Measurements from ENCODE around the gene CPNE7. TPM values are rescaled to one million over a fixed set of nuclear protein-coding genes. Genes with fewer than 3 reads are reported as not detected.

CPNE7 gene
- total and polyA plus RNA-seq, 2 experiments from 2014 or later: 8.7 to 24.8 TPM

DNA sequence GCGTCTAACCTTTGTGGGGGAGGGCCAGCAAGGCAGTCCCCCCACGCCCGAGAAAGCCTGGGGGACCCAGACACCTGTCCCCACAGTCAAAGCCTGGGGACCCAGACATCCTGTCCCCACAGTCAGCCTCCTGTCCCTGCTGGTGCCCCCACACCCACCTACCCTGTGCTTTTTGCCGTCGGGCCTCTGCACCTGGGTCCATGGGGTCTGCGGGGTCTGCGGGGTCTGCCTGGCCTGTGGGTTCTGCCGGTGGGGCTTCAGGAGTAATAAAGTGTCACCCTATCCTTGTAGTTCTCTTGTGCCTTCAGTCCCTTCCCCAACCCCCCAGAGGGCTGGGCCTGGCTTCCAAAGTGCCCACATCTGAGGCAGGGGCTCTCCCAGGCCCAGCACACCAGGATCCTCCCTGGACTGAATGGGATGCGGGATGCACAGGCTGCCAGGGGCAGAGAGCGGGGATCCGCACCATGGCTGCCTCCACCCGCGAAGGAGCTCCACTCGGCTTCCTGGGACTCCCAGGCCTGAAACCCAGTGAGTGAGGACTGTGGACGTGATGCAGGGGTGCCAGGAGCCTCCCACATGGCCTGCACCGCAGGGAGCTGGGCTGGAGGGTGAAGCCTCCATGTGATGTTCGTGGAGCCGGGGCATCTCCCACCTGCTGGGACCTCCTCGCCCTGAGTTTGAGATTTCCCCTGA lies 21.5 kb downstream of the CPNE7 start:
- 94% methylated on average over 19 of the region's 19 CpGs for WGBS (ENCODE audit: low lambda C conversion rate, missing lambda C conversion rate)
- peaks cover 2% of the 10 kb centered on the region for H3K4me1 ChIP-seq (ENCODE audit: insufficient read depth)
- H3K27ac ChIP-seq: no peak overlapping the region
- no peaks in the 10 kb centered on the region for H3K36me3 ChIP-seq (replicated peaks; ENCODE audit: insufficient read depth, low read depth)
- no peaks in the 10 kb centered on the region for H3K79me2 ChIP-seq
- no peak overlapping the region for H3K4me2 ChIP-seq
- H3K27me3 ChIP-seq: no peaks in the 10 kb centered on the region
- TF ChIP-seq EZH2phosphoT487 (IDR thresholded peaks at IDR 0.05; ENCODE audit: low read depth, severe bottlenecking, unreplicated experiment) (no peak), EZH2 (IDR thresholded peaks at IDR 0.05; ENCODE audit: borderline replicate concordance) (no peak)
- TF ChIP-seq, protein P1, sequence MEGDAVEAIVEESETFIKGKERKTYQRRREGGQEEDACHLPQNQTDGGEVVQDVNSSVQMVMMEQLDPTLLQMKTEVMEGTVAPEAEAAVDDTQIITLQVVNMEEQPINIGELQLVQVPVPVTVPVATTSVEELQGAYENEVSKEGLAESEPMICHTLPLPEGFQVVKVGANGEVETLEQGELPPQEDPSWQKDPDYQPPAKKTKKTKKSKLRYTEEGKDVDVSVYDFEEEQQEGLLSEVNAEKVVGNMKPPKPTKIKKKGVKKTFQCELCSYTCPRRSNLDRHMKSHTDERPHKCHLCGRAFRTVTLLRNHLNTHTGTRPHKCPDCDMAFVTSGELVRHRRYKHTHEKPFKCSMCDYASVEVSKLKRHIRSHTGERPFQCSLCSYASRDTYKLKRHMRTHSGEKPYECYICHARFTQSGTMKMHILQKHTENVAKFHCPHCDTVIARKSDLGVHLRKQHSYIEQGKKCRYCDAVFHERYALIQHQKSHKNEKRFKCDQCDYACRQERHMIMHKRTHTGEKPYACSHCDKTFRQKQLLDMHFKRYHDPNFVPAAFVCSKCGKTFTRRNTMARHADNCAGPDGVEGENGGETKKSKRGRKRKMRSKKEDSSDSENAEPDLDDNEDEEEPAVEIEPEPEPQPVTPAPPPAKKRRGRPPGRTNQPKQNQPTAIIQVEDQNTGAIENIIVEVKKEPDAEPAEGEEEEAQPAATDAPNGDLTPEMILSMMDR (IDR thresholded peaks at IDR 0.05; ENCODE audit: poor library complexity): no peak
- H4K20me1 ChIP-seq (ENCODE audit: insufficient read depth, poor library complexity, severe bottlenecking): no peaks in the 10 kb centered on the region
- H2AFZ ChIP-seq: no peak overlapping the region
- H3K9me3 ChIP-seq (ENCODE audit: low read depth): no peaks in the 10 kb centered on the region
- H3K9me2 ChIP-seq (replicated peaks; ENCODE audit: insufficient read depth): no peaks in the 10 kb centered on the region
- DNase-seq (ENCODE audit: low spot score): no peak
- H3K4me3 ChIP-seq: no peak overlapping the region

DNA sequence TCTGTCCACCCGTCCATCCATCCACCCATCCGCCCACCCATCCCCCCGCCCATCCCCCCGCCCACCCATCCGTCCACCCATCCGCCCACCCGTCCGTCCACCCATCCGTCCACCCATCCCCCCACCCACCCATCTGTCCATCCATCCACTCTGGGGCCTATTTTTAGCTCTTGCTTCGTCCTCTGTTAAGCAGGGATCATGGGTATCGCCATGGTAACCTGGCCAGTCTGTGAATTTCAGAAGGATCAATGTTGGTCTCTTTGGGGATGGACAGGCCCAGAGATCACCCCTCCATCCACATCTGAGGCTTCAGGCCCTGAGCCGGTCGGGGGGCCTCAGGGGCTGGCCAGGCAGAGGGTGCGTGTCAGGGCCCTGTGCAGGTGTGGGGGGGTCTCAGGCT lies 22.6 kb downstream of the CPNE7 start:
- H3K9me3 ChIP-seq (ENCODE audit: low read depth): no peaks in the 10 kb centered on the region
- peaks cover 11% of the 10 kb centered on the region for H3K4me1 ChIP-seq (ENCODE audit: insufficient read depth)
- H3K27me3 ChIP-seq: no peaks in the 10 kb centered on the region
- no peaks in the 10 kb centered on the region for H4K20me1 ChIP-seq (ENCODE audit: insufficient read depth, poor library complexity, severe bottlenecking)
- H3K36me3 ChIP-seq (replicated peaks; ENCODE audit: insufficient read depth, low read depth): no peaks in the 10 kb centered on the region
- DNase-seq (ENCODE audit: low spot score): no peak
- TF ChIP-seq EZH2 (IDR thresholded peaks at IDR 0.05; ENCODE audit: borderline replicate concordance) (no peak), EZH2phosphoT487 (IDR thresholded peaks at IDR 0.05; ENCODE audit: low read depth, severe bottlenecking, unreplicated experiment) (no peak)
- no peaks in the 10 kb centered on the region for H3K9me2 ChIP-seq (replicated peaks; ENCODE audit: insufficient read depth)
- H3K4me2 ChIP-seq: no peak overlapping the region
- no peak overlapping the region for H2AFZ ChIP-seq
- 90% methylated on average over 5 of the region's 14 CpGs for WGBS (ENCODE audit: low lambda C conversion rate, missing lambda C conversion rate)
- H3K4me3 ChIP-seq: no peak overlapping the region
- H3K79me2 ChIP-seq: no peaks in the 10 kb centered on the region
- no peak overlapping the region for H3K27ac ChIP-seq

DNA sequence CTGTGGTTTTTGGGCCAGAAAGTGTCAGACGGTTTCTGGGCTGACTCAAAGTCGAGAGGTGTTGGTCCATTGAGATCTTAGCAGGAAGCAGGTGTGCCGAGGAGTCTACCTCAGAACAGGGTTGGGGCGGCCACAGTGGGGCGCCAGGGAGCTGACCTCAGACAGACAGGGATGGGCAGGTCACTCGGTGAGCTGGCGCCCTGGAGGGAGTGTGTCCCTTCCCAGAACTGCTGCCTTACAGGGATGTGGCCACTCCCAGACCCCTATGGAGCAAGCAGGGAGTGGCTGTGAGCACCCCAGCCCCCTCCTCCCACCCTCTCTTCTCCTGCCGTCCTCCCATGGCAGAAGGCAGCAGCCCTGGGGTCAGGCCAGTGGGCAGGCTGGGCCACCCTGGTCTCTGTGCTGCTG lies 23.9 kb downstream of the CPNE7 start:
- Histone ChIP-seq H3K9me3 (ENCODE audit: low read depth) (no peaks in the 10 kb centered on the region), H3K27ac (no peak overlapping the region), H3K4me1 (ENCODE audit: insufficient read depth) (peaks cover 11% of the 10 kb centered on the region), H3K79me2 (no peaks in the 10 kb centered on the region), H3K9me2 (replicated peaks; ENCODE audit: insufficient read depth) (no peaks in the 10 kb centered on the region), H3K4me3 (no peak overlapping the region), H2AFZ (no peak overlapping the region), H4K20me1 (ENCODE audit: insufficient read depth, poor library complexity, severe bottlenecking) (no peaks in the 10 kb centered on the region), H3K36me3 (replicated peaks; ENCODE audit: insufficient read depth, low read depth) (no peaks in the 10 kb centered on the region), H3K27me3 (no peaks in the 10 kb centered on the region), H3K4me2 (no peak overlapping the region)
- peak; percentile 64 for DNase-seq (ENCODE audit: low spot score)
- 42% methylated on average over 8 of the region's 8 CpGs for WGBS (ENCODE audit: low lambda C conversion rate, missing lambda C conversion rate)
- TF ChIP-seq EZH2 (IDR thresholded peaks at IDR 0.05; ENCODE audit: borderline replicate concordance): no peak
- TF ChIP-seq, protein P1 (IDR thresholded peaks at IDR 0.05; ENCODE audit: poor library complexity): peak; percentile 37
- TF ChIP-seq EZH2phosphoT487 (IDR thresholded peaks at IDR 0.05; ENCODE audit: low read depth, severe bottlenecking, unreplicated experiment): no peak

DNA sequence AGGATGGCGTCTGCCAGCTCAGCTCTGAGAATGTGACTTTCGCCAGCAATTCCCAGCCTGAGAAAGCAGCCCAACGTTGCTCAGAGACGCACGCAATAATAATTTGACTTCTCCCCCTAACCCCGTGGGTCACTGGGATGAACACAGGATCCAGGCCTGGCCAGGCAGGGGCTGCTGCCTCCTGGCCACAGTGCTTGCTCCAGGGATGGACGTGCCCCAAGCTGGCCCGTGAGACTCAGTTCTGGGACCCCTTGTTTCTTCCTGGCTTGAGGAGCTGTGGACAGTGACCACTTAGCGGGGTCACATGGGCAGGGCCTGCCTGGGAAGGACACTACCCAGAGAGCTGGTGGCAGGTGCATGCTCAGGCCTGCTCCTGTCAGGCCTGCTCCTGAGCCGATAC lies 24.3 kb downstream of the CPNE7 start:
- H3K4me1 ChIP-seq (ENCODE audit: insufficient read depth): peaks cover 11% of the 10 kb centered on the region
- 91% methylated on average over 10 of the region's 10 CpGs for WGBS (ENCODE audit: low lambda C conversion rate, missing lambda C conversion rate)
- no peaks in the 10 kb centered on the region for H3K36me3 ChIP-seq (replicated peaks; ENCODE audit: insufficient read depth, low read depth)
- no peak overlapping the region for H3K27ac ChIP-seq
- DNase-seq (ENCODE audit: low spot score): no peak
- TF ChIP-seq, protein P1 (IDR thresholded peaks at IDR 0.05; ENCODE audit: poor library complexity): no peak
- TF ChIP-seq EZH2 (IDR thresholded peaks at IDR 0.05; ENCODE audit: borderline replicate concordance): no peak
- TF ChIP-seq EZH2phosphoT487 (IDR thresholded peaks at IDR 0.05; ENCODE audit: low read depth, severe bottlenecking, unreplicated experiment): no peak
- no peak overlapping the region for H3K4me3 ChIP-seq
- H4K20me1 ChIP-seq (ENCODE audit: insufficient read depth, poor library complexity, severe bottlenecking): no peaks in the 10 kb centered on the region
- H2AFZ ChIP-seq: no peak overlapping the region
- no peaks in the 10 kb centered on the region for H3K27me3 ChIP-seq
- no peaks in the 10 kb centered on the region for H3K9me3 ChIP-seq (ENCODE audit: low read depth)
- no peak overlapping the region for H3K4me2 ChIP-seq
- H3K9me2 ChIP-seq (replicated peaks; ENCODE audit: insufficient read depth): no peaks in the 10 kb centered on the region
- no peaks in the 10 kb centered on the region for H3K79me2 ChIP-seq
